CD14-positive monocyte (primary cell): Measurements from ENCODE around the gene ST7. TPM values are rescaled to one million over a fixed set of nuclear protein-coding genes. Genes with fewer than 3 reads are reported as not detected.

Experiments used
- DNase-seq, 3 donors: peaks; one replicate each; pipeline ENCODE4 v3.0.0-alpha.2; 2011 to 2022
- H2AFZ ChIP-seq: 2 replicates; pipeline ENCODE4 v1.6.0; 2012; ENCODE audit warnings: mild to moderate bottlenecking, low read depth, low read length, inconsistent platforms; ENCODE audit not compliant: insufficient read depth, poor library complexity, severe bottlenecking
- H3K27ac ChIP-seq, 2 donors: 1 replicate in 1 of 2; 2 replicates in 1 of 2; pipeline ENCODE4 v1.5.1; 2012 to 2013; ENCODE audit warnings: low read length in 2 of 2, control low read depth in 1 of 2, inconsistent platforms in 1 of 2, low read depth in 1 of 2, mild to moderate bottlenecking in 1 of 2
- H3K27me3 ChIP-seq, 2 donors: one replicate each; pipeline versions ENCODE4 v1.6.0 to v1.6.1; 2011 to 2013; ENCODE audit warnings: low read length in 2 of 2; ENCODE audit not compliant: control insufficient read depth in 2 of 2, insufficient read depth in 2 of 2
- H3K36me3 ChIP-seq, 2 donors: replicated peaks in 1 of 2; 1 replicate in 1 of 2; 2 replicates in 1 of 2; pipeline versions ENCODE4 v1.5.1 to v1.6.1; 2012 to 2013; ENCODE audit warnings: low read length in 2 of 2, control low read depth in 1 of 2, inconsistent platforms in 1 of 2, mild to moderate bottlenecking in 1 of 2; ENCODE audit not compliant: insufficient read depth in 2 of 2, control insufficient read depth in 1 of 2
- H3K4me1 ChIP-seq, 2 donors: 1 replicate in 1 of 2; 2 replicates in 1 of 2; pipeline versions ENCODE4 v1.5.1 to v1.6.1; 2012 to 2013; ENCODE audit warnings: low read length in 2 of 2, control low read depth in 1 of 2, inconsistent platforms in 1 of 2, mild to moderate bottlenecking in 1 of 2, moderate library complexity in 1 of 2; ENCODE audit not compliant: insufficient read depth in 2 of 2, control insufficient read depth in 1 of 2
- H3K4me2 ChIP-seq: replicated peaks from 2 replicates; pipeline ENCODE3; 2012; ENCODE audit warnings: low read length, moderate library complexity, mild to moderate bottlenecking; ENCODE audit not compliant: poor library complexity, severe bottlenecking; ENCODE audit errors: extremely low read depth
- H3K4me3 ChIP-seq, 3 experiments: fragments of 200-600 bp in 1 of 3; sonication (generic) in 1 of 3; replicated peaks in 1 of 3; 1 replicate in 2 of 3; 2 replicates in 1 of 3; pipeline ENCODE4 v1.5.1; 2011 to 2013; ENCODE audit warnings: low read length in 3 of 3, mild to moderate bottlenecking in 3 of 3, control low read depth in 2 of 3, low read depth in 2 of 3, inconsistent platforms in 1 of 3, moderate library complexity in 1 of 3
- H3K79me2 ChIP-seq: 2 replicates; pipeline ENCODE4 v1.6.0; 2012; ENCODE audit warnings: mild to moderate bottlenecking, control low read depth, inconsistent platforms, low read length, moderate library complexity; ENCODE audit not compliant: insufficient read depth
- H3K9ac ChIP-seq: 2 replicates; pipeline ENCODE4 v1.6.0; 2017; ENCODE audit warnings: low read length, mild to moderate bottlenecking; ENCODE audit not compliant: insufficient read depth, poor library complexity, severe bottlenecking
- H3K9me3 ChIP-seq, 2 donors: replicated peaks in 1 of 2; 1 replicate in 1 of 2; 2 replicates in 1 of 2; pipeline versions ENCODE4 v1.5.1 to v1.6.1; 2012 to 2013; ENCODE audit warnings: low read length in 2 of 2, control low read depth in 1 of 2; ENCODE audit not compliant: control insufficient read depth in 1 of 2, insufficient read depth in 1 of 2
- H4K20me1 ChIP-seq: 2 replicates; pipeline ENCODE4 v1.6.0; 2012; ENCODE audit warnings: mild to moderate bottlenecking, low read length, control low read depth, moderate library complexity; ENCODE audit not compliant: insufficient read depth
- H3K27ac Mint-ChIP-seq, 7 donors: one replicate each; pipeline ENCODE4 v1.8.0; 2020; ENCODE audit warnings: mild to moderate bottlenecking in 7 of 7, mixed read lengths in 7 of 7, moderate library complexity in 6 of 7, inconsistent platforms in 2 of 7
- H3K27me3 Mint-ChIP-seq, 3 donors: one replicate each; pipeline ENCODE4 v1.8.0; 2021 to 2022; ENCODE audit warnings: low read depth in 3 of 3, mild to moderate bottlenecking in 3 of 3, mixed read lengths in 3 of 3, moderate library complexity in 3 of 3, inconsistent platforms in 1 of 3
- H3K36me3 Mint-ChIP-seq, 2 donors: one replicate each; pipeline ENCODE4 v1.8.0; 2020; ENCODE audit warnings: mixed read lengths in 2 of 2, inconsistent platforms in 1 of 2, mild to moderate bottlenecking in 1 of 2
- H3K4me1 Mint-ChIP-seq: one replicate; pipeline ENCODE4 v1.8.0; 2020; ENCODE audit warnings: mild to moderate bottlenecking, mixed read lengths
- H3K4me3 Mint-ChIP-seq, 2 donors: one replicate each; pipeline ENCODE4 v1.8.0; 2020; ENCODE audit warnings: mild to moderate bottlenecking in 2 of 2, mixed read lengths in 2 of 2, moderate library complexity in 1 of 2
- H3K9me3 Mint-ChIP-seq, 7 donors: one replicate each; pipeline ENCODE4 v1.8.0; 2020 to 2022; ENCODE audit warnings: mixed read lengths in 7 of 7, mild to moderate bottlenecking in 6 of 7, moderate library complexity in 6 of 7, inconsistent platforms in 2 of 7
- WGBS: methylation state at CpG from one replicate; pipeline ENCODE4 v1.1.5; 2013; ENCODE audit warnings: missing lambda C conversion rate; ENCODE audit not compliant: insufficient coverage; 5-methylcytosine and 5-hydroxymethylcytosine counted together
- intact Hi-C, 2 donors: fragments of 100-400 bp; cut with micrococcal nuclease; formaldehyde crosslinking; loops; one replicate each; pipeline versions ENCODE4 v1.15.0 to v1.15.1; 2023
- polyA plus RNA-seq, 3 donors: library from polyadenylated mRNA; depleted of rRNA in 1 of 3; unstranded in 2 of 3; stranded (reverse) in 1 of 3; fragments of 300-500 nt in 2 of 3; fragments of >200 nt in 1 of 3; fragmentation: Illumina TruSeq in 2 of 3; gene quantifications; 1 replicate in 2 of 3; 2 replicates in 1 of 3; pipeline ENCODE4 v1.2.3, GENCODE V29; 2012 to 2021
- TF ChIP-seq, protein P1 (sequence below): fragments of 200-600 bp; IDR thresholded peaks from one replicate; pipeline ENCODE4 v1.8.0; 2022; ENCODE audit warnings: antibody characterized with exemption, mild to moderate bottlenecking

The ST7 gene
- polyA plus RNA-seq, 3 donors = 3.6 to 5.5 (median 4.1) TPM

- peak overlapping the region in 1 of 7 donors; percentile 10 for H3K27ac Mint-ChIP-seq
- H3K9me3 Mint-ChIP-seq = peaks cover 0 to 2% (median 0%) of the 10 kb centered on the region in 7 donors
- H3K27me3 Mint-ChIP-seq = peaks cover 0 to 2% (median 1%) of the 10 kb centered on the region in 3 donors
- Histone ChIP-seq H3K27me3 (no peaks in the 10 kb centered on the region), H3K4me1 (no peaks in the 10 kb centered on the region), H3K9me3 (no peaks in the 10 kb centered on the region), H3K4me2 (no peak overlapping the region), H3K79me2 (no peaks in the 10 kb centered on the region), H3K9ac (no peak overlapping the region), H2AFZ (no peak overlapping the region), H3K27ac (no peak overlapping the region), H3K36me3 (no peaks in the 10 kb centered on the region), H3K4me3 (no peak overlapping the region), H4K20me1 (no peaks in the 10 kb centered on the region)
- peaks cover 9% of the 10 kb centered on the region for H3K4me1 Mint-ChIP-seq
- H3K36me3 Mint-ChIP-seq = peaks cover 19 to 23% of the 10 kb centered on the region in 2 donors
- TF ChIP-seq, protein P1, sequence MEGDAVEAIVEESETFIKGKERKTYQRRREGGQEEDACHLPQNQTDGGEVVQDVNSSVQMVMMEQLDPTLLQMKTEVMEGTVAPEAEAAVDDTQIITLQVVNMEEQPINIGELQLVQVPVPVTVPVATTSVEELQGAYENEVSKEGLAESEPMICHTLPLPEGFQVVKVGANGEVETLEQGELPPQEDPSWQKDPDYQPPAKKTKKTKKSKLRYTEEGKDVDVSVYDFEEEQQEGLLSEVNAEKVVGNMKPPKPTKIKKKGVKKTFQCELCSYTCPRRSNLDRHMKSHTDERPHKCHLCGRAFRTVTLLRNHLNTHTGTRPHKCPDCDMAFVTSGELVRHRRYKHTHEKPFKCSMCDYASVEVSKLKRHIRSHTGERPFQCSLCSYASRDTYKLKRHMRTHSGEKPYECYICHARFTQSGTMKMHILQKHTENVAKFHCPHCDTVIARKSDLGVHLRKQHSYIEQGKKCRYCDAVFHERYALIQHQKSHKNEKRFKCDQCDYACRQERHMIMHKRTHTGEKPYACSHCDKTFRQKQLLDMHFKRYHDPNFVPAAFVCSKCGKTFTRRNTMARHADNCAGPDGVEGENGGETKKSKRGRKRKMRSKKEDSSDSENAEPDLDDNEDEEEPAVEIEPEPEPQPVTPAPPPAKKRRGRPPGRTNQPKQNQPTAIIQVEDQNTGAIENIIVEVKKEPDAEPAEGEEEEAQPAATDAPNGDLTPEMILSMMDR = no peak
- DNase-seq = no peak
- H3K4me3 Mint-ChIP-seq = no peak overlapping the region
- 97% methylated on average over 5 of the region's 6 CpGs for WGBS
- intact Hi-C loops = no loop called here
These were observed 272.2 kb downstream of the ST7 start for GRCh38 chr7:117225536-117225935.

GRCh38 chr7:117227091-117227490 lies 273.8 kb downstream of the ST7 start:
- 57% methylated on average over 3 of the region's 4 CpGs for WGBS
- TF ChIP-seq, protein P1 = no peak

More at GRCh38 chr7:117227091-117227490, 273.8 kb downstream of the ST7 start:
- Mint-ChIP-seq H3K27ac (no peak overlapping the region), H3K4me1 (peaks cover 9% of the 10 kb centered on the region), H3K36me3 (peaks cover 16 to 18% of the 10 kb centered on the region in 2 donors), H3K27me3 (peaks cover 0 to 5% (median 1%) of the 10 kb centered on the region in 3 donors), H3K4me3 (no peak overlapping the region), H3K9me3 (peaks cover 0 to 7% (median 4%) of the 10 kb centered on the region in 7 donors)
- Histone ChIP-seq H3K9me3 (peaks cover 0 to 1% of the 10 kb centered on the region in 2 donors), H3K27me3 (no peaks in the 10 kb centered on the region), H3K27ac (no peak overlapping the region), H4K20me1 (no peaks in the 10 kb centered on the region), H3K9ac (no peak overlapping the region), H2AFZ (no peak overlapping the region), H3K4me2 (no peak overlapping the region), H3K79me2 (no peaks in the 10 kb centered on the region), H3K36me3 (no peaks in the 10 kb centered on the region), H3K4me3 (no peak overlapping the region), H3K4me1 (no peaks in the 10 kb centered on the region)
- DNase-seq = no peak
- intact Hi-C loops = no loop called here
